Effector memory CD4-positive, alpha-beta T cell (primary cell): ENCODE measurements around the gene PRPSAP1.
A peak's percentile ranks its signal among the peaks of the same experiment; 100 is the strongest.

ENCODE experiments used
- DNase-seq, 3 donors: peaks; one replicate each; pipeline ENCODE4 v3.0.0-alpha.2; 2020
- H3K27ac ChIP-seq: 2 replicates; pipeline ENCODE4 v1.7.0; 2013; ENCODE audit warnings: mild to moderate bottlenecking, low read length, moderate library complexity; ENCODE audit not compliant: insufficient read depth, poor library complexity, severe bottlenecking
- H3K27me3 ChIP-seq: replicated peaks from 2 replicates; pipeline ENCODE4 v1.7.0; 2013; ENCODE audit warnings: mild to moderate bottlenecking, low read length; ENCODE audit not compliant: insufficient read depth, control insufficient read depth, poor library complexity, severe bottlenecking
- H3K36me3 ChIP-seq: 2 replicates; pipeline ENCODE4 v1.7.0; 2013; ENCODE audit warnings: mild to moderate bottlenecking, low read length, moderate library complexity; ENCODE audit not compliant: control insufficient read depth, insufficient read depth
- H3K4me1 ChIP-seq: 2 replicates; pipeline ENCODE4 v1.7.0; 2013; ENCODE audit warnings: low read length, mild to moderate bottlenecking; ENCODE audit not compliant: control insufficient read depth, insufficient read depth, poor library complexity, severe bottlenecking
- H3K4me3 ChIP-seq: 2 replicates; pipeline ENCODE4 v1.7.0; 2013; ENCODE audit warnings: low read length, low read depth, mild to moderate bottlenecking; ENCODE audit not compliant: insufficient read depth, poor library complexity, severe bottlenecking
- H3K9me3 ChIP-seq: 2 replicates; pipeline ENCODE4 v1.7.0; 2013; ENCODE audit warnings: mild to moderate bottlenecking, low read length, moderate library complexity; ENCODE audit not compliant: control insufficient read depth

Gene PRPSAP1

GRCh38 chr17:76278952-76279741 is 74.6 kb downstream of the PRPSAP1 start:
- Histone ChIP-seq H3K27me3 (no peaks in the 10 kb centered on the region), H3K4me1 (peaks cover 8% of the 10 kb centered on the region), H3K36me3 (no peaks in the 10 kb centered on the region), H3K27ac (no peak overlapping the region), H3K4me3 (no peak overlapping the region), H3K9me3 (no peaks in the 10 kb centered on the region)
- peak; percentile 64 to 81 (median 73) for DNase-seq

DNA sequence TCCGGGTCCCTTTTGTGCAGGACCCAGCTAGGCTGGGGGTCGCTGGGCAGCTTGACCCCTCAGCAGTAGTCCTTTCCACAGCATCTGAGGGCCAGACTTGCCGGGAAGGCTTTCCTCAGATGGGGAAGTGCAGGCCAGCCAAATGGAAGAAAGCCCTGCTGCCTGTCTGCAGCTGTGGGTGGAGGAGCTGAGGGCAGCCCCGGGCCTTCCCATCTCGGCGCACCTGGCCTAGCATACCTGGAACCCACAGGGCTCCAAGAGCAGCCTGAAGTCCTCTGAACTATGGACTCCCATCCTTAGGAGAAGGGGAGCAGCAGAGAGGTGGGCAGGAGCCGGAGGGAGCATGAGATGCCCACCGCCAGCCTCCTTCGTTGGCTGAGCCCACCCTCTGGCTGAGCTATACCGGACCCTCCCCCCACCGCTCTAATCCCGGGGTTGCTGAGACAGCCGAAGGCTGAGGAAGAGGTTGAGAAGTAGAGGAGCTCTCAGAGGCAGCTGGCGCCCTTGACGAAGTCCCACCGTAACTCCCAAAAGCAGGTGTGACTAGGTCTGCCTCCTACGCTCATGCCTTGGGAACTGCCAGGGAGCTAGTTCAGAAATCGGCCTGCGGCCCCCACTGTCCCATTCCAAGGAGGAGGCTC is 75.3 kb downstream of the PRPSAP1 start:
- no peak overlapping the region for H3K27ac ChIP-seq
- no peaks in the 10 kb centered on the region for H3K9me3 ChIP-seq
- H3K4me3 ChIP-seq, result no peak overlapping the region
- no peak for DNase-seq
- H3K27me3 ChIP-seq, result no peaks in the 10 kb centered on the region
- H3K36me3 ChIP-seq, result no peaks in the 10 kb centered on the region
- H3K4me1 ChIP-seq, result peaks cover 16% of the 10 kb centered on the region

GRCh38 chr17:76277300-76278267 is 76.1 kb downstream of the PRPSAP1 start:
- Histone ChIP-seq H3K4me3 (no peak overlapping the region), H3K9me3 (no peaks in the 10 kb centered on the region), H3K27ac (no peak overlapping the region), H3K36me3 (no peaks in the 10 kb centered on the region), H3K4me1 (peaks cover 24% of the 10 kb centered on the region), H3K27me3 (no peaks in the 10 kb centered on the region)
- DNase-seq, result no peak

DNA sequence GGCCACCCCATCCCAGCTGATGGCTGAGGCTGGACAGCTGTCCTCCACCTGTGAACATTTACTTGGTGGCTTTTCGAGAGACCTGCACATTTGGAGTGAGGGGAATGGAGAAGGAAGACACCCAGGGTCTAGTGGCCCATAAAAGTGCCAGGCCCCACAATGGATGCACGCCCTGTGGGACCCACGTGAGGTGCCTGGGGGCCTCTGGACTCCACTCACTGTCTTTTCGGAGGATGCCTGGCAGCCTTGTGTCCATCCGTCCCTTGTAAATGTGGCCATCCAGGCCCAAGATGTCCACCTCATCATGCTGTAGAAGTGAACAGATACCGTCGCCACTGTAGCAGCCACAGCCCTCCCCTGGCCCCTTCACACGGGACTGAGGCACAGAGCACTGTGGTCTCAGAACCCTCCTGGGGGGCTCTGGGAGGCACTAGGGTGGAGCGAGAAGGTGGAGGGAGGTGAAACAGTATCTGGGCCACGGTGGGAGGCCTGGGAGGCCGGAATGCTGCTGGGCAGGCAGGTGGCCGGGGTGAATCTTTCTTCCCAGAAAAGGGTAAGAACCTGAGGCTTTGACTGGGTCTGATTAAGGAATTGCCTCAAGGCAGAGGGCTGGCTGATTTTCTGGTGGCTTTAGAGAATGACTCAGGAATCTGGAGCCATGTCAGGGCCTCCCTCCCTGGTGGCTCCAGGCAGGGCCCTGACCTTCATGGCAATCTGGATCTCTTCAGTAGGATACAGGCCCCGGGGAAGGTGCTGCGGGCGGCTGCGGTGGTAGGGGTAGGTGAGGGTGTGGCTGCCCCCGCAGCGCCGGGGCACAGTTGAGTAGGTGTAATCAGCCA is 77.0 kb downstream of the PRPSAP1 start:
- Histone ChIP-seq H3K4me1 (peaks cover 32% of the 10 kb centered on the region), H3K27ac (no peak overlapping the region), H3K9me3 (no peaks in the 10 kb centered on the region), H3K36me3 (no peaks in the 10 kb centered on the region), H3K27me3 (no peaks in the 10 kb centered on the region), H3K4me3 (no peak overlapping the region)
- no peak for DNase-seq

GRCh38 chr17:76276069-76276431 is 77.7 kb downstream of the PRPSAP1 start:
- no peak overlapping the region for H3K27ac ChIP-seq
- no peaks in the 10 kb centered on the region for H3K36me3 ChIP-seq
- H3K27me3 ChIP-seq, result no peaks in the 10 kb centered on the region
- H3K4me3 ChIP-seq, result no peak overlapping the region
- peaks cover 38% of the 10 kb centered on the region for H3K4me1 ChIP-seq
- H3K9me3 ChIP-seq, result no peaks in the 10 kb centered on the region
- DNase-seq, result no peak

GRCh38 chr17:76275382-76276068 is 78.2 kb downstream of the PRPSAP1 start:
- Histone ChIP-seq H3K4me3 (no peak overlapping the region), H3K36me3 (peaks cover 3% of the 10 kb centered on the region), H3K9me3 (no peaks in the 10 kb centered on the region), H3K27ac (no peak overlapping the region), H3K27me3 (no peaks in the 10 kb centered on the region), H3K4me1 (peaks cover 43% of the 10 kb centered on the region)
- DNase-seq, result no peak

- Histone ChIP-seq H3K27ac (peak overlapping the region; percentile 37), H3K36me3 (peaks cover 10% of the 10 kb centered on the region), H3K4me1 (peaks cover 50% of the 10 kb centered on the region), H3K4me3 (no peak overlapping the region), H3K27me3 (no peaks in the 10 kb centered on the region), H3K9me3 (no peaks in the 10 kb centered on the region)
- no peak for DNase-seq
These were observed 79.4 kb downstream of the PRPSAP1 start for GRCh38 chr17:76274112-76274956.

GRCh38 chr17:76273445-76274111 is 80.1 kb downstream of the PRPSAP1 start:
- no peak for DNase-seq
- Histone ChIP-seq H3K36me3 (peaks cover 12% of the 10 kb centered on the region), H3K4me3 (no peak overlapping the region), H3K4me1 (peaks cover 54% of the 10 kb centered on the region), H3K9me3 (no peaks in the 10 kb centered on the region), H3K27me3 (no peaks in the 10 kb centered on the region), H3K27ac (peak overlapping the region; percentile 87)
